ENCODE data around the gene NAT10. TPM values are rescaled to one million over a fixed set of nuclear protein-coding genes. Genes with fewer than 3 reads are reported as not detected.

Gene NAT10
- polyA plus RNA-seq, 1 experiment = 30.5 TPM

DNA sequence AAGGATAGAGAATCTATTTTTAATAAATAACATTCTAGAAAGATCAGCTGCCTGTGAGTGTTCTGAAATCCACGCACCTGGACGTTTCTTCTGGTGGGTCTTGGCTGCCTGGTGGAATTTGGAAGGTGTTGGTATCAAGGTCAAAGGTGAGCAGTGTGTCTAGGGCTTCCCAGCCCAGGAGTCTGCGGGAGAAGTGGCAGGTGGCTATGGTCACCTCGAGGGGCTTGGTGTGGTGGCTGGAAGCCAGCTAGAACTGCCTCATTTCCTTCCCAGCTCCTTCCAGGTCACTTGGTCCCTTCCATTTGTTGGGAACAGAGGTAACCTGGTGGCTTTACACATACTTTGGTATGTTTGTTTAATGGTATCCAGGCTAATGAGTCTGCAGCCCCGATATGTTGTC is 41.4 kb downstream of the NAT10 start:
- H3K27me3 ChIP-seq (ENCODE audit: control insufficient read depth, insufficient read depth, low read length) = no peaks in the 10 kb centered on the region
- TF ChIP-seq, protein P1, sequence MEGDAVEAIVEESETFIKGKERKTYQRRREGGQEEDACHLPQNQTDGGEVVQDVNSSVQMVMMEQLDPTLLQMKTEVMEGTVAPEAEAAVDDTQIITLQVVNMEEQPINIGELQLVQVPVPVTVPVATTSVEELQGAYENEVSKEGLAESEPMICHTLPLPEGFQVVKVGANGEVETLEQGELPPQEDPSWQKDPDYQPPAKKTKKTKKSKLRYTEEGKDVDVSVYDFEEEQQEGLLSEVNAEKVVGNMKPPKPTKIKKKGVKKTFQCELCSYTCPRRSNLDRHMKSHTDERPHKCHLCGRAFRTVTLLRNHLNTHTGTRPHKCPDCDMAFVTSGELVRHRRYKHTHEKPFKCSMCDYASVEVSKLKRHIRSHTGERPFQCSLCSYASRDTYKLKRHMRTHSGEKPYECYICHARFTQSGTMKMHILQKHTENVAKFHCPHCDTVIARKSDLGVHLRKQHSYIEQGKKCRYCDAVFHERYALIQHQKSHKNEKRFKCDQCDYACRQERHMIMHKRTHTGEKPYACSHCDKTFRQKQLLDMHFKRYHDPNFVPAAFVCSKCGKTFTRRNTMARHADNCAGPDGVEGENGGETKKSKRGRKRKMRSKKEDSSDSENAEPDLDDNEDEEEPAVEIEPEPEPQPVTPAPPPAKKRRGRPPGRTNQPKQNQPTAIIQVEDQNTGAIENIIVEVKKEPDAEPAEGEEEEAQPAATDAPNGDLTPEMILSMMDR (IDR thresholded peaks at IDR 0.05; ENCODE audit: low read depth, low read length) = no peak
- H3K9me3 ChIP-seq (ENCODE audit: control insufficient read depth, insufficient read depth, low read length) = no peaks in the 10 kb centered on the region
- DNase-seq (ENCODE audit: low read depth, low spot score) = no peak
- CTCF ChIA-PET = interaction anchor here (0.7 kb wide), 1 partner anchor 28 kb away, joined by 3 read pairs; no protein-coding TSS in a partner anchor
- H3K4me3 ChIP-seq (ENCODE audit: low read depth, low read length) = no peak overlapping the region
- no peak overlapping the region for H3K27ac ChIP-seq (ENCODE audit: low read depth, low read length)
- POLR2A ChIA-PET = no interaction called here

DNA sequence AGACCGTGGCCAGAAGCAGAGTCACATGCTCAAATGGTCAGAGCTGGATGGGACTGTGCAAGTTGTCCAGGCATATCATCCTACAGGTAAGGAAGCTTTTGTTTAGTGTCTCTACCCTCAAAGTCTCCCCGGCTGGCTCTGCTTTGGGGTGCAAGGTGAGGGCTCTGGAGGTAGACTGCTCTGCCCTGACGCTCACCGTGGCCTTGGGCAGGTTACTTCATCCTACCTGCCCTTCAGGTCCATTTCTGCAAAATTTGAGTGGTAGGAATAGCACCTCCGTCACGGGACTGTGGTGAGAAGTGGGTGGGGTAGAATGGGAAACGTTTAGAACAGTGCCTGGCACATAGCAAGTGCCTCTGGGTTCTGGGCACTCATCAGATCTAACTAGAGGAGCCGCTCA is 42.2 kb downstream of the NAT10 start:
- H3K4me3 ChIP-seq (ENCODE audit: low read depth, low read length) = no peak overlapping the region
- CTCF ChIA-PET = interaction anchor here (1.2 kb wide), 1 partner anchor 27 kb away, joined by 3 read pairs; no protein-coding TSS in a partner anchor
- no peak overlapping the region for H3K27ac ChIP-seq (ENCODE audit: low read depth, low read length)
- POLR2A ChIA-PET = no interaction called here
- TF ChIP-seq, protein P1 (IDR thresholded peaks at IDR 0.05; ENCODE audit: low read depth, low read length) = no peak
- H3K9me3 ChIP-seq (ENCODE audit: control insufficient read depth, insufficient read depth, low read length) = no peaks in the 10 kb centered on the region
- DNase-seq (ENCODE audit: low read depth, low spot score) = no peak
- no peaks in the 10 kb centered on the region for H3K27me3 ChIP-seq (ENCODE audit: control insufficient read depth, insufficient read depth, low read length)

DNA sequence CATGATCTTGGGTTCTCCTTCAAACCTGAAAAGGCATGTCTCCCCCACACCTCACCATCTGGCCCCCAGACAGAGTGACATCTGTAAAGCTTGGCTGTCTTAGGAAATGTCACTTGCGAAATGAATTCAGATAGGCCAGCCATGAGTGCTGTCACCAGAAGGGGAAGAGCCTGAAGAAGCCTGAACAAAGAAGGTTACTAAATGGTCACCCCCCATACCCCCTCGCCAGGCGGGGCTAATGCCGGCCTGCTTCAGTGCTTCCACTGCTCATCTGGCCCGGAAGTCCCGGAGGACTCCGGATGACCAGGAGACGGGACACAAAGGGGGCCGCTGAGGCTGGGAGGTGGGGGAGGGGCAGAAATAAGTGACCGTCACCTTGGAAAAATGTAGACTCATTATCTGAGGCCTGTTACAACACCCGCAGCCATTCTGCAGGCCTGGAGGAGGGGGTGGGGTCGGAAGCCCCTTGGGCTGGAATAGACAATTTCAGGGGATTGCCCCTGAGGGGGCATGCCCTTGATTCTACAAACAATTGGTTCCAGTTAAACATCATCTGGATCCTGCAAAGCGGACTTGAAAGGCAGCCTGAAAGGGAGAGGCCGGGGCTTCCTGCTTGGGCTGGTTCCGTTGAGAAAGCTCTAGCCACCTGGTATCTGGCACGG is 43.2 kb downstream of the NAT10 start:
- ChIA-PET CTCF (interaction anchor here (1.2 kb wide), 1 partner anchor 26 kb away, joined by 3 read pairs; no protein-coding TSS in a partner anchor), POLR2A (no interaction called here)
- Histone ChIP-seq H3K9me3 (ENCODE audit: control insufficient read depth, insufficient read depth, low read length) (no peaks in the 10 kb centered on the region), H3K27ac (ENCODE audit: low read depth, low read length) (no peak overlapping the region), H3K27me3 (ENCODE audit: control insufficient read depth, insufficient read depth, low read length) (no peaks in the 10 kb centered on the region), H3K4me3 (ENCODE audit: low read depth, low read length) (no peak overlapping the region)
- DNase-seq (ENCODE audit: low read depth, low spot score) = no peak
- TF ChIP-seq, protein P1 (IDR thresholded peaks at IDR 0.05; ENCODE audit: low read depth, low read length) = no peak

DNA sequence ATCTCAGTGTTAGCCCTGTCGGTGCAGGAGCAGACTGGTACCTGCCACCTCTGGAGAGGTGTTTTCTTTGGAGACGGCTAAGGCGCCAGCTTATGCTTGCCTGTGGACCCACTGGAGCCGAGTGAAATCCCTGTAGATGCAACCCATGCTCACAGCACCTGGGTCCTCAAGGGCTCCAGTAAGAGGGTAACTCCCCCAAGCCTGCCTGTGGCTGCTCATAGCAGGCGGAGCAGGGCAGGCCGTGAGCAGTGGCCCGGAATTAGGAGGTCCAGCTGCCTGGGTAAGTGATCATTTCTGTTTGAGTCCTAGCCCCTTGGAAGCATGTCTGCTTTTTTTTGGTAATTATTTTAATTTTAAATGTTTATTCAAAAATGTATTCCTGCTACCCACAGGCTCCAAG is 43.8 kb downstream of the NAT10 start:
- Histone ChIP-seq H3K9me3 (ENCODE audit: control insufficient read depth, insufficient read depth, low read length) (no peaks in the 10 kb centered on the region), H3K27ac (ENCODE audit: low read depth, low read length) (no peak overlapping the region), H3K4me3 (ENCODE audit: low read depth, low read length) (no peak overlapping the region), H3K27me3 (ENCODE audit: control insufficient read depth, insufficient read depth, low read length) (no peaks in the 10 kb centered on the region)
- CTCF ChIA-PET = interaction anchor here (1.2 to 1.9 kb wide), 2 partner anchors 212 to 291 kb away, joined by 4 to 5 read pairs; no protein-coding TSS in a partner anchor
- TF ChIP-seq, protein P1 (IDR thresholded peaks at IDR 0.05; ENCODE audit: low read depth, low read length) = no peak
- POLR2A ChIA-PET = no interaction called here
- no peak for DNase-seq (ENCODE audit: low read depth, low spot score)

DNA sequence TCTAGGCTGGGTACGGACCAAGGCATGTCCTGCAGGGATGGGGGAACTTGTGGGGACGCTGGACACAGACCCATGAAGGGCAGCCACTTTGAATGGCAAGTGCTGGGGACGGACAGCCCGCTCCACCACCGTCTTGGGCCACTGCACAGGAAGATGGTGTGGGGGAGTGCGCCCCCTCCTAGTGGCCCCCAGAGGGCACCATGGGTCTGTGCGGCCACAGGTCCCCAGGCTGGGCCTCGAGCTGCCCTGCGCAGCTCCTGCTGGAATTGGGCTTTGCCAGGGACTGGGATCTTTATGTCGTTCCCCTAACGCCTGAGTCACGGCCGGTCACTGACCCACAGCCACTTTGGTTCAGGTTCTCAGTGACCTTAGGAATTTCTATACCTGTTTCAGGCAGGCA is 44.4 kb downstream of the NAT10 start:
- Histone ChIP-seq H3K27ac (ENCODE audit: low read depth, low read length) (no peak overlapping the region), H3K27me3 (ENCODE audit: control insufficient read depth, insufficient read depth, low read length) (no peaks in the 10 kb centered on the region), H3K9me3 (ENCODE audit: control insufficient read depth, insufficient read depth, low read length) (no peaks in the 10 kb centered on the region), H3K4me3 (ENCODE audit: low read depth, low read length) (no peak overlapping the region)
- no peak for DNase-seq (ENCODE audit: low read depth, low spot score)
- ChIA-PET POLR2A (no interaction called here), CTCF (interaction anchor here (0.5 to 1.9 kb wide), 4 partner anchors 25 to 290 kb away, joined by 4 to 5 read pairs (median 4); no protein-coding TSS in a partner anchor)
- TF ChIP-seq, protein P1 (IDR thresholded peaks at IDR 0.05; ENCODE audit: low read depth, low read length) = peak; percentile 47
